Endothelial cell of umbilical vein (primary cell): Measurements from ENCODE around the gene RELL2. TPM values are rescaled to one million over a fixed set of nuclear protein-coding genes. Genes with fewer than 3 reads are reported as not detected.
A peak's percentile ranks its signal among the peaks of the same experiment; 100 is the strongest.

Experiments
- BruUV-seq: library from RNA; stranded (reverse); fragments of 400-500 nt; replicated peaks from 2 replicates; lab custom pipeline; 2021; lab: Mats Ljungman, UMichigan
- CTCF ChIA-PET: fragments of 300-600, 350-600 bp; sonication (Branson Sonifier 250); formaldehyde crosslinking; loops from one replicate; lab custom pipeline; 2021; ENCODE audit warnings: antibody characterized with exemption, inconsistent platforms; lab: Charles Lee
- POLR2A ChIA-PET: fragments of 300-600, 350-600 bp; sonication (Branson Sonifier 250); formaldehyde crosslinking; loops from one replicate; lab custom pipeline; 2021; ENCODE audit warnings: antibody characterized with exemption, inconsistent platforms; lab: Charles Lee
- DNase-seq: peaks from one replicate; pipeline ENCODE4 v3.0.0-alpha.2; 2011; ENCODE audit warnings: low read depth, low spot score
- FAIRE-seq: peaks from 2 replicates; lab custom pipeline; 2011; peaks lifted over from hg19 to GRCh38; lab: Jason Lieb, UNC
- H2AFZ ChIP-seq: 2 replicates; pipeline ENCODE4 v1.6.0; 2012; ENCODE audit warnings: low read depth, low read length, control low read depth, inconsistent platforms
- H3K27ac ChIP-seq: 2 replicates; pipeline ENCODE4 v1.5.1; 2011; ENCODE audit warnings: low read depth, mild to moderate bottlenecking, control low read depth, low read length, moderate library complexity; ENCODE audit not compliant: insufficient read depth
- H3K27me3 ChIP-seq, 2 experiments: 2 replicates each; pipeline versions ENCODE4 v1.6.0 to v1.6.1; 2011; ENCODE audit warnings: low read length in 2 of 2, mixed read lengths in 1 of 2; ENCODE audit not compliant: control insufficient read depth in 2 of 2, insufficient read depth in 2 of 2
- H3K36me3 ChIP-seq, 2 experiments: 2 replicates in 1 of 2; 3 replicates in 1 of 2; pipeline ENCODE4 v1.5.1; 2011; ENCODE audit warnings: low read length in 2 of 2, mild to moderate bottlenecking in 1 of 2, moderate library complexity in 1 of 2; ENCODE audit not compliant: control insufficient read depth in 2 of 2, insufficient read depth in 2 of 2; ENCODE audit errors: extremely low read depth in 1 of 2
- H3K4me1 ChIP-seq: 3 replicates; pipeline ENCODE4 v1.5.1; 2011; ENCODE audit warnings: mild to moderate bottlenecking, low read length; ENCODE audit not compliant: control insufficient read depth, insufficient read depth; ENCODE audit errors: extremely low read depth
- H3K4me2 ChIP-seq: 2 replicates; pipeline ENCODE4 v1.6.1; 2011; ENCODE audit warnings: low read length, control low read depth, mixed read lengths; ENCODE audit not compliant: insufficient read depth
- H3K4me3 ChIP-seq, 3 experiments: fragments of 200-600 bp in 1 of 3; sonication (generic), shearing (Covaris generic) in 1 of 3; replicated peaks in 1 of 3; 2 replicates each; pipeline ENCODE4 v1.5.1; 2011 to 2016; ENCODE audit warnings: control low read depth in 3 of 3, low read length in 3 of 3, mild to moderate bottlenecking in 2 of 3, inconsistent platforms in 1 of 3, low read depth in 1 of 3, moderate library complexity in 1 of 3; ENCODE audit not compliant: insufficient read depth in 1 of 3
- H3K79me2 ChIP-seq: 2 replicates; pipeline ENCODE4 v1.6.0; 2012; ENCODE audit warnings: low read length, inconsistent platforms; ENCODE audit not compliant: control insufficient read depth, insufficient read depth
- H3K9ac ChIP-seq: replicated peaks from 2 replicates; pipeline ENCODE3; 2011; ENCODE audit warnings: low read length, control low read depth; ENCODE audit not compliant: insufficient read depth; ENCODE audit errors: extremely low read depth
- H3K9me1 ChIP-seq: replicated peaks from 3 replicates; pipeline ENCODE4 v1.6.0; 2011; ENCODE audit warnings: mild to moderate bottlenecking, low read length; ENCODE audit not compliant: control insufficient read depth, insufficient read depth; ENCODE audit errors: extremely low read depth
- H3K9me3 ChIP-seq: replicated peaks from 2 replicates; pipeline ENCODE4 v1.5.1; 2012; ENCODE audit warnings: low read length, inconsistent platforms; ENCODE audit not compliant: control insufficient read depth, insufficient read depth
- H4K20me1 ChIP-seq: replicated peaks from 2 replicates; pipeline ENCODE3; 2011; ENCODE audit warnings: mild to moderate bottlenecking, low read length; ENCODE audit not compliant: control insufficient read depth, insufficient read depth; ENCODE audit errors: extremely low read depth
- EZH2 ChIP-seq: IDR thresholded peaks from 2 replicates; pipeline ENCODE4 v1.6.1; 2012; ENCODE audit warnings: borderline replicate concordance, low read depth, mild to moderate bottlenecking, moderate library complexity, low read length, inconsistent platforms; ENCODE audit not compliant: severe bottlenecking
- GATA2 ChIP-seq: IDR thresholded peaks from 2 replicates; pipeline ENCODE4 v1.7.0; 2011; ENCODE audit warnings: low read depth, mild to moderate bottlenecking, moderate library complexity, mixed read lengths, low read length; ENCODE audit not compliant: insufficient read length, insufficient read depth
- JUN ChIP-seq: IDR thresholded peaks from 2 replicates; pipeline ENCODE4 v1.6.1; 2011; ENCODE audit warnings: borderline replicate concordance, low read depth; ENCODE audit not compliant: insufficient read length, insufficient read depth
- POLR2AphosphoS5 ChIP-seq: IDR thresholded peaks from 2 replicates; pipeline ENCODE4 v1.6.1; 2012; ENCODE audit warnings: low read depth, mild to moderate bottlenecking, control low read depth, low read length, moderate library complexity; ENCODE audit not compliant: insufficient read depth
- dilution Hi-C: fragments of 300-500 bp; cut with MboI; formaldehyde crosslinking; loops from one replicate; pipeline ENCODE4 v1.15.0; 2019; ENCODE audit warnings: low sequenced_read_pairs; ENCODE audit not compliant: extremely low pct_ligation_motif_present
- intact Hi-C: fragments of 100-400 bp; cut with micrococcal nuclease; formaldehyde crosslinking; loops from one replicate; pipeline ENCODE4 v1.10.0; 2022
- polyA plus RNA-seq, 4 experiments: library from polyadenylated mRNA; depleted of rRNA in 3 of 4; stranded (reverse) in 3 of 4; unstranded in 1 of 4; fragments of >200 nt; gene quantifications; 2 replicates each; pipeline versions ENCODE4 v1.2.1 to v1.2.3, GENCODE V29; 2011 to 2012; ENCODE audit warnings: missing spikeins in 1 of 4
- total RNA-seq: library from RNA; stranded (reverse); gene quantifications from 2 replicates; pipeline ENCODE4 v1.2.3, GENCODE V29; 2021
- TF ChIP-seq, protein P1 (sequence below), 2 donors: IDR thresholded peaks; 1 replicate in 1 of 2; 2 replicates in 1 of 2; pipeline ENCODE4 v1.5.1; 2011; ENCODE audit warnings: low read length in 2 of 2, mild to moderate bottlenecking in 2 of 2, moderate library complexity in 2 of 2, control low read depth in 1 of 2, inconsistent platforms in 1 of 2, low read depth in 1 of 2; ENCODE audit not compliant: insufficient read depth in 1 of 2; ENCODE audit errors: extremely low read depth in 1 of 2

The RELL2 gene
- total and polyA plus RNA-seq, 2 donors (not counting 3 experiments of a cell fraction or from before 2014, with no cell fraction given), result 3.4 to 3.6 TPM

GRCh38 chr5:141664733-141665461 lies 28.1 kb downstream of the RELL2 start:
- BruUV-seq, result no TSS peak
- POLR2A ChIA-PET, result interaction anchor here (0.6 kb wide), 1 partner anchor 213 kb away, joined by 4 read pairs; no protein-coding TSS in a partner anchor

More at GRCh38 chr5:141664733-141665461, 28.1 kb downstream of the RELL2 start:
- TF ChIP-seq POLR2AphosphoS5, result no peak
- TF ChIP-seq, protein P1, sequence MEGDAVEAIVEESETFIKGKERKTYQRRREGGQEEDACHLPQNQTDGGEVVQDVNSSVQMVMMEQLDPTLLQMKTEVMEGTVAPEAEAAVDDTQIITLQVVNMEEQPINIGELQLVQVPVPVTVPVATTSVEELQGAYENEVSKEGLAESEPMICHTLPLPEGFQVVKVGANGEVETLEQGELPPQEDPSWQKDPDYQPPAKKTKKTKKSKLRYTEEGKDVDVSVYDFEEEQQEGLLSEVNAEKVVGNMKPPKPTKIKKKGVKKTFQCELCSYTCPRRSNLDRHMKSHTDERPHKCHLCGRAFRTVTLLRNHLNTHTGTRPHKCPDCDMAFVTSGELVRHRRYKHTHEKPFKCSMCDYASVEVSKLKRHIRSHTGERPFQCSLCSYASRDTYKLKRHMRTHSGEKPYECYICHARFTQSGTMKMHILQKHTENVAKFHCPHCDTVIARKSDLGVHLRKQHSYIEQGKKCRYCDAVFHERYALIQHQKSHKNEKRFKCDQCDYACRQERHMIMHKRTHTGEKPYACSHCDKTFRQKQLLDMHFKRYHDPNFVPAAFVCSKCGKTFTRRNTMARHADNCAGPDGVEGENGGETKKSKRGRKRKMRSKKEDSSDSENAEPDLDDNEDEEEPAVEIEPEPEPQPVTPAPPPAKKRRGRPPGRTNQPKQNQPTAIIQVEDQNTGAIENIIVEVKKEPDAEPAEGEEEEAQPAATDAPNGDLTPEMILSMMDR (IDR thresholded peaks at IDR 0.05; ENCODE audit: extremely low read depth in 1 of 2, insufficient read depth in 1 of 2, low read depth in 1 of 2, low read length in 2 of 2), result peak; percentile 85 to 90
- TF ChIP-seq GATA2, result no peak
- no peak for TF ChIP-seq JUN
- TF ChIP-seq EZH2, result no peak
- dilution Hi-C loops (no loop called here), intact Hi-C loops (loop anchor here (1.0 to 2.0 kb wide), 4 partner anchors 16 to 214 kb away; no protein-coding TSS in a partner anchor)
- Histone ChIP-seq H3K4me3 (no peak overlapping the region), H3K9me3 (no peaks in the 10 kb centered on the region), H4K20me1 (no peaks in the 10 kb centered on the region), H3K27ac (no peak overlapping the region), H2AFZ (no peak overlapping the region), H3K9ac (no peak overlapping the region), H3K36me3 (peaks cover 21 to 41% of the 10 kb centered on the region in 2 experiments), H3K4me1 (peaks cover 4% of the 10 kb centered on the region), H3K27me3 (no peaks in the 10 kb centered on the region), H3K9me1 (no peaks in the 10 kb centered on the region), H3K4me2 (no peak overlapping the region), H3K79me2 (peaks cover 4% of the 10 kb centered on the region)
- FAIRE-seq, result peak; percentile 94
- CTCF ChIA-PET, result interaction anchor here (0.6 to 5.2 kb wide), 29 partner anchors 8 to 320 kb away, joined by 3 to 61 read pairs (median 4); partner anchors contain the start of genes ARAP3, HDAC3, PCDH1 and PCDH12
- peak; percentile 73 for DNase-seq
